Liver (tissue), 9 donors: ENCODE data around the gene DDX5. TPM values are rescaled to one million over a fixed set of nuclear protein-coding genes. Genes with fewer than 3 reads are reported as not detected.

ENCODE experiments used
- DNase-seq: peaks from one replicate; pipeline ENCODE4 v3.0.0-alpha.2; 2017; ENCODE audit warnings: low spot score
- H3K27ac ChIP-seq, 2 donors: one replicate each; pipeline ENCODE4 v1.7.0; 2013; ENCODE audit warnings: inconsistent platforms in 2 of 2, low read length in 2 of 2, control low read depth in 1 of 2, low read depth in 1 of 2, mild to moderate bottlenecking in 1 of 2
- H3K27me3 ChIP-seq, 4 donors: one replicate each; pipeline versions ENCODE4 v1.6.1 to v1.7.0; 2013; ENCODE audit warnings: low read length in 3 of 4, inconsistent platforms in 1 of 4, mild to moderate bottlenecking in 1 of 4, moderate library complexity in 1 of 4; ENCODE audit not compliant: control insufficient read depth in 4 of 4, insufficient read depth in 4 of 4
- H3K36me3 ChIP-seq, 4 donors: one replicate each; pipeline versions ENCODE4 v1.6.1 to v1.7.0; 2013; ENCODE audit warnings: low read length in 3 of 4, mild to moderate bottlenecking in 3 of 4, low read depth in 1 of 4, moderate library complexity in 1 of 4; ENCODE audit not compliant: control insufficient read depth in 4 of 4, insufficient read depth in 3 of 4
- H3K4me1 ChIP-seq, 4 donors: one replicate each; pipeline versions ENCODE4 v1.6.1 to v1.7.0; 2013; ENCODE audit warnings: low read length in 3 of 4, mild to moderate bottlenecking in 3 of 4, moderate library complexity in 1 of 4; ENCODE audit not compliant: control insufficient read depth in 4 of 4, insufficient read depth in 4 of 4
- H3K4me3 ChIP-seq, 3 donors: one replicate each; pipeline versions ENCODE4 v1.6.1 to v1.7.0; 2013; ENCODE audit warnings: low read length in 3 of 3, control low read depth in 1 of 3, low read depth in 1 of 3, mild to moderate bottlenecking in 1 of 3
- H3K9ac ChIP-seq, 2 donors: one replicate each; pipeline ENCODE4 v1.7.0; 2013; ENCODE audit warnings: low read length in 2 of 2, mild to moderate bottlenecking in 2 of 2, moderate library complexity in 2 of 2, control low read depth in 1 of 2, low read depth in 1 of 2
- H3K9me3 ChIP-seq, 4 donors: one replicate each; pipeline versions ENCODE4 v1.6.1 to v1.7.0; 2013; ENCODE audit warnings: low read length in 3 of 4; ENCODE audit not compliant: control insufficient read depth in 4 of 4
- EGR1 ChIP-seq, 2 donors: IDR thresholded peaks; 2 replicates each; pipeline ENCODE4 v1.6.1; 2016 to 2018; ENCODE audit warnings: antibody characterized with exemption in 2 of 2, low read depth in 2 of 2
- FOXA1 ChIP-seq: IDR thresholded peaks from 2 replicates; pipeline ENCODE4 v1.6.1; 2016; ENCODE audit warnings: antibody characterized with exemption
- FOXA2 ChIP-seq: IDR thresholded peaks from 2 replicates; pipeline ENCODE4 v1.6.1; 2016; ENCODE audit warnings: antibody characterized with exemption
- GABPA ChIP-seq, 2 donors: IDR thresholded peaks in 1 of 2; conservative IDR thresholded peaks in 1 of 2; 2 replicates each; pipeline ENCODE4 v1.6.1; 2016; ENCODE audit warnings: antibody characterized with exemption in 2 of 2, mild to moderate bottlenecking in 1 of 2, moderate library complexity in 1 of 2
- HNF4A ChIP-seq, 2 donors: conservative IDR thresholded peaks; 2 replicates each; pipeline ENCODE4 v1.6.1; 2016; ENCODE audit warnings: antibody characterized with exemption in 2 of 2, mild to moderate bottlenecking in 2 of 2
- HNF4G ChIP-seq: IDR thresholded peaks from 2 replicates; pipeline ENCODE4 v1.6.1; 2016; ENCODE audit warnings: antibody characterized with exemption
- JUND ChIP-seq, 2 donors: IDR thresholded peaks; 2 replicates each; pipeline ENCODE4 v1.6.1; 2016; ENCODE audit warnings: antibody characterized with exemption in 2 of 2
- MAX ChIP-seq: IDR thresholded peaks from 2 replicates; pipeline ENCODE4 v1.6.1; 2016; ENCODE audit warnings: antibody characterized with exemption
- NR2F2 ChIP-seq: IDR thresholded peaks from 2 replicates; pipeline ENCODE4 v1.6.1; 2016; ENCODE audit warnings: antibody characterized with exemption
- RAD21 ChIP-seq, 2 donors: IDR thresholded peaks; 2 replicates each; pipeline ENCODE4 v1.6.1; 2016; ENCODE audit warnings: antibody characterized with exemption in 2 of 2, mild to moderate bottlenecking in 2 of 2
- RXRA ChIP-seq, 2 donors: IDR thresholded peaks; 2 replicates each; pipeline ENCODE4 v1.6.1; 2017 to 2018; ENCODE audit warnings: antibody characterized with exemption in 2 of 2, mild to moderate bottlenecking in 1 of 2
- TAF1 ChIP-seq: conservative IDR thresholded peaks from 2 replicates; pipeline ENCODE4 v1.6.1; 2016; ENCODE audit warnings: antibody characterized with exemption, mild to moderate bottlenecking
- YY1 ChIP-seq: IDR thresholded peaks from 2 replicates; pipeline ENCODE4 v1.6.1; 2016; ENCODE audit warnings: antibody characterized with exemption, mild to moderate bottlenecking
- WGBS: extraction: QIAGEN DNeasy Blood & Tissue Kit; methylation state at CpG from one replicate; pipeline ENCODE4 v1.1.7; 2013; 5-methylcytosine and 5-hydroxymethylcytosine counted together
- polyA plus RNA-seq, 2 donors: library from polyadenylated mRNA; stranded (reverse) in 1 of 2; unstranded in 1 of 2; fragments of 200-250 nt in 1 of 2; fragments of >200 nt in 1 of 2; fragmentation: Nextera tagmentation in 1 of 2; extraction: Ambion mirVana in 1 of 2; gene quantifications; one replicate each; pipeline versions ENCODE4 v1.2.1 to v1.2.3, GENCODE V29; 2013 to 2015
- total RNA-seq, 2 donors: library from RNA; depleted of rRNA; stranded (reverse); fragments of >200 nt; gene quantifications; one replicate each; pipeline ENCODE4 v1.2.3, GENCODE V29; 2014
- TF ChIP-seq, protein P1 (sequence below): IDR thresholded peaks from 2 replicates; pipeline ENCODE4 v1.6.1; 2016; ENCODE audit warnings: antibody characterized with exemption
- TF ChIP-seq, protein P2 (sequence below): fragments of 150-350 bp; IDR thresholded peaks from 2 replicates; pipeline ENCODE4 v1.5.1; 2017; ENCODE audit warnings: improper control_type of control experiment, low read depth, low read length; ENCODE audit not compliant: missing input control
- TF ChIP-seq, protein P3 (sequence below): IDR thresholded peaks from 2 replicates; pipeline ENCODE4 v1.6.1; 2016; ENCODE audit warnings: antibody characterized with exemption, mild to moderate bottlenecking
- donor health status: healthy.
- donor health status: healthy.
- donor health status: healthy.
- donor health status: healthy.
- donor health status: healthy.

The DDX5 gene
- total and polyA plus RNA-seq, 4 donors: 165 to 357 (median 289) TPM

- no peak overlapping the region for H3K27ac ChIP-seq
- H3K4me3 ChIP-seq: no peak overlapping the region
- H3K36me3 ChIP-seq: peaks cover 0 to 31% (median 25%) of the 10 kb centered on the region in 4 donors
- no peaks in the 10 kb centered on the region for H3K27me3 ChIP-seq
- 98% methylated on average over 1 of the region's 1 CpG for WGBS
- TF ChIP-seq, protein P1, sequence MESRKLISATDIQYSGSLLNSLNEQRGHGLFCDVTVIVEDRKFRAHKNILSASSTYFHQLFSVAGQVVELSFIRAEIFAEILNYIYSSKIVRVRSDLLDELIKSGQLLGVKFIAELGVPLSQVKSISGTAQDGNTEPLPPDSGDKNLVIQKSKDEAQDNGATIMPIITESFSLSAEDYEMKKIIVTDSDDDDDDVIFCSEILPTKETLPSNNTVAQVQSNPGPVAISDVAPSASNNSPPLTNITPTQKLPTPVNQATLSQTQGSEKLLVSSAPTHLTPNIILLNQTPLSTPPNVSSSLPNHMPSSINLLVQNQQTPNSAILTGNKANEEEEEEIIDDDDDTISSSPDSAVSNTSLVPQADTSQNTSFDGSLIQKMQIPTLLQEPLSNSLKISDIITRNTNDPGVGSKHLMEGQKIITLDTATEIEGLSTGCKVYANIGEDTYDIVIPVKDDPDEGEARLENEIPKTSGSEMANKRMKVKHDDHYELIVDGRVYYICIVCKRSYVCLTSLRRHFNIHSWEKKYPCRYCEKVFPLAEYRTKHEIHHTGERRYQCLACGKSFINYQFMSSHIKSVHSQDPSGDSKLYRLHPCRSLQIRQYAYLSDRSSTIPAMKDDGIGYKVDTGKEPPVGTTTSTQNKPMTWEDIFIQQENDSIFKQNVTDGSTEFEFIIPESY: no peak
- no peak for TF ChIP-seq TAF1
- no peak for TF ChIP-seq FOXA1
- no peak for TF ChIP-seq NR2F2
- TF ChIP-seq MAX: no peak
- TF ChIP-seq, protein P2, sequence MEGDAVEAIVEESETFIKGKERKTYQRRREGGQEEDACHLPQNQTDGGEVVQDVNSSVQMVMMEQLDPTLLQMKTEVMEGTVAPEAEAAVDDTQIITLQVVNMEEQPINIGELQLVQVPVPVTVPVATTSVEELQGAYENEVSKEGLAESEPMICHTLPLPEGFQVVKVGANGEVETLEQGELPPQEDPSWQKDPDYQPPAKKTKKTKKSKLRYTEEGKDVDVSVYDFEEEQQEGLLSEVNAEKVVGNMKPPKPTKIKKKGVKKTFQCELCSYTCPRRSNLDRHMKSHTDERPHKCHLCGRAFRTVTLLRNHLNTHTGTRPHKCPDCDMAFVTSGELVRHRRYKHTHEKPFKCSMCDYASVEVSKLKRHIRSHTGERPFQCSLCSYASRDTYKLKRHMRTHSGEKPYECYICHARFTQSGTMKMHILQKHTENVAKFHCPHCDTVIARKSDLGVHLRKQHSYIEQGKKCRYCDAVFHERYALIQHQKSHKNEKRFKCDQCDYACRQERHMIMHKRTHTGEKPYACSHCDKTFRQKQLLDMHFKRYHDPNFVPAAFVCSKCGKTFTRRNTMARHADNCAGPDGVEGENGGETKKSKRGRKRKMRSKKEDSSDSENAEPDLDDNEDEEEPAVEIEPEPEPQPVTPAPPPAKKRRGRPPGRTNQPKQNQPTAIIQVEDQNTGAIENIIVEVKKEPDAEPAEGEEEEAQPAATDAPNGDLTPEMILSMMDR: no peak
- TF ChIP-seq RAD21 (IDR thresholded peaks at IDR 0.05): no peak
- no peak for TF ChIP-seq HNF4G
- no peak for TF ChIP-seq JUND (IDR thresholded peaks at IDR 0.05)
- no peak for TF ChIP-seq EGR1 (IDR thresholded peaks at IDR 0.05; ENCODE audit: low read depth in 2 of 2)
- TF ChIP-seq FOXA2: no peak
- no peak for TF ChIP-seq RXRA (IDR thresholded peaks at IDR 0.05)
- TF ChIP-seq, protein P3, sequence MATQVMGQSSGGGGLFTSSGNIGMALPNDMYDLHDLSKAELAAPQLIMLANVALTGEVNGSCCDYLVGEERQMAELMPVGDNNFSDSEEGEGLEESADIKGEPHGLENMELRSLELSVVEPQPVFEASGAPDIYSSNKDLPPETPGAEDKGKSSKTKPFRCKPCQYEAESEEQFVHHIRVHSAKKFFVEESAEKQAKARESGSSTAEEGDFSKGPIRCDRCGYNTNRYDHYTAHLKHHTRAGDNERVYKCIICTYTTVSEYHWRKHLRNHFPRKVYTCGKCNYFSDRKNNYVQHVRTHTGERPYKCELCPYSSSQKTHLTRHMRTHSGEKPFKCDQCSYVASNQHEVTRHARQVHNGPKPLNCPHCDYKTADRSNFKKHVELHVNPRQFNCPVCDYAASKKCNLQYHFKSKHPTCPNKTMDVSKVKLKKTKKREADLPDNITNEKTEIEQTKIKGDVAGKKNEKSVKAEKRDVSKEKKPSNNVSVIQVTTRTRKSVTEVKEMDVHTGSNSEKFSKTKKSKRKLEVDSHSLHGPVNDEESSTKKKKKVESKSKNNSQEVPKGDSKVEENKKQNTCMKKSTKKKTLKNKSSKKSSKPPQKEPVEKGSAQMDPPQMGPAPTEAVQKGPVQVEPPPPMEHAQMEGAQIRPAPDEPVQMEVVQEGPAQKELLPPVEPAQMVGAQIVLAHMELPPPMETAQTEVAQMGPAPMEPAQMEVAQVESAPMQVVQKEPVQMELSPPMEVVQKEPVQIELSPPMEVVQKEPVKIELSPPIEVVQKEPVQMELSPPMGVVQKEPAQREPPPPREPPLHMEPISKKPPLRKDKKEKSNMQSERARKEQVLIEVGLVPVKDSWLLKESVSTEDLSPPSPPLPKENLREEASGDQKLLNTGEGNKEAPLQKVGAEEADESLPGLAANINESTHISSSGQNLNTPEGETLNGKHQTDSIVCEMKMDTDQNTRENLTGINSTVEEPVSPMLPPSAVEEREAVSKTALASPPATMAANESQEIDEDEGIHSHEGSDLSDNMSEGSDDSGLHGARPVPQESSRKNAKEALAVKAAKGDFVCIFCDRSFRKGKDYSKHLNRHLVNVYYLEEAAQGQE: no peak
- TF ChIP-seq GABPA (IDR thresholded peaks at IDR 0.05 in 1 of 2, conservative IDR thresholded peaks at IDR 0.05 in 1 of 2): no peak
- H3K9ac ChIP-seq: no peak overlapping the region
- H3K4me1 ChIP-seq: no peaks in the 10 kb centered on the region
- no peaks in the 10 kb centered on the region for H3K9me3 ChIP-seq
- no peak for DNase-seq
Observed at GRCh38 chr17:64480951-64481350, 25.1 kb downstream of the DDX5 start.

GRCh38 chr17:64477849-64478248, 28.2 kb downstream of the DDX5 start:
- 22% methylated on average over 1 of the region's 1 CpG for WGBS
- peaks cover 0 to 20% (median 15%) of the 10 kb centered on the region in 4 donors for H3K36me3 ChIP-seq
- DNase-seq: no peak
- TF ChIP-seq GABPA (IDR thresholded peaks at IDR 0.05 in 1 of 2, conservative IDR thresholded peaks at IDR 0.05 in 1 of 2): no peak
- TF ChIP-seq FOXA1: no peak
- no peak for TF ChIP-seq NR2F2
- TF ChIP-seq, protein P3: no peak
- no peak for TF ChIP-seq FOXA2
- TF ChIP-seq, protein P1: no peak
- no peak for TF ChIP-seq RAD21 (IDR thresholded peaks at IDR 0.05)
- no peak for TF ChIP-seq MAX
- no peak for TF ChIP-seq TAF1
- TF ChIP-seq RXRA (IDR thresholded peaks at IDR 0.05): no peak
- no peak for TF ChIP-seq YY1
- no peak for TF ChIP-seq HNF4A (conservative IDR thresholded peaks at IDR 0.05)
- TF ChIP-seq JUND (IDR thresholded peaks at IDR 0.05): no peak
- no peak for TF ChIP-seq HNF4G

More at GRCh38 chr17:64477849-64478248, 28.2 kb downstream of the DDX5 start:
- no peaks in the 10 kb centered on the region for H3K27me3 ChIP-seq
- H3K9me3 ChIP-seq: no peaks in the 10 kb centered on the region
- no peaks in the 10 kb centered on the region for H3K4me1 ChIP-seq
- H3K27ac ChIP-seq: no peak overlapping the region
- no peak overlapping the region for H3K9ac ChIP-seq
- no peak overlapping the region for H3K4me3 ChIP-seq
